K562 (cell line): ENCODE data around the gene CSF2. TPM values are rescaled to one million over a fixed set of nuclear protein-coding genes. Genes with fewer than 3 reads are reported as not detected.

Experiments used
- ATAC-seq: fragments of 200-7000 bp; cut with Tn5 transposase; 3 replicates; pipeline ENCODE4 v1.9.1; 2020; ENCODE audit warnings: moderate library complexity
- BruUV-seq: library from RNA; stranded (reverse); fragments of 400-500 nt; replicated peaks from 2 replicates; lab custom pipeline; 2021; lab: Mats Ljungman, UMichigan
- CTCF ChIA-PET: fragments of 300-600 bp; formaldehyde crosslinking; extraction: SDS; loops from one replicate; lab custom pipeline; 2021; ENCODE audit warnings: low intra/inter-chr PET ratio; lab: Yijun Ruan, JAX
- POLR2A ChIA-PET: fragments of 300-600, 350-650 bp; sonication (Branson Sonifier 250); formaldehyde crosslinking; extraction: SDS; loops from one replicate; lab custom pipeline; 2021; ENCODE audit warnings: antibody characterized with exemption, inconsistent platforms; lab: Yijun Ruan, JAX
- DNase-seq, 4 experiments: peaks; one replicate each; pipeline versions ENCODE4 v3.0.0 to v3.0.0-alpha.2; 2011 to 2018; ENCODE audit warnings: low spot score in 3 of 4, mixed read lengths in 3 of 4; ENCODE audit errors: extremely low read depth in 1 of 4
- FAIRE-seq: peaks from 2 replicates; lab custom pipeline; 2011; peaks lifted over from hg19 to GRCh38; lab: Jason Lieb, UNC
- H2AFZ ChIP-seq: 2 replicates; pipeline ENCODE4 v1.6.0; 2011; ENCODE audit warnings: low read depth, low read length, control low read depth, inconsistent platforms
- H3K27ac ChIP-seq: fragments of 200-600 bp; 3 replicates; pipeline ENCODE4 v1.8.0; 2011; ENCODE audit warnings: low read depth, mild to moderate bottlenecking, control low read depth, inconsistent platforms, low read length, moderate library complexity, mixed read lengths; ENCODE audit errors: extremely low read depth
- H3K27me3 ChIP-seq, 2 experiments: fragments of 300-600 bp in 1 of 2; 2 replicates in 1 of 2; 3 replicates in 1 of 2; pipeline versions ENCODE4 v1.6.0 to v1.8.0; 2011; ENCODE audit warnings: inconsistent platforms in 2 of 2, low read length in 2 of 2, mild to moderate bottlenecking in 1 of 2, mixed read lengths in 1 of 2, moderate library complexity in 1 of 2; ENCODE audit not compliant: control insufficient read depth in 2 of 2, insufficient read depth in 2 of 2
- H3K36me3 ChIP-seq: fragments of 300-600 bp; 3 replicates; pipeline ENCODE4 v1.8.0; 2011; ENCODE audit warnings: mild to moderate bottlenecking, low read length, inconsistent platforms; ENCODE audit not compliant: control insufficient read depth, insufficient read depth
- H3K4me1 ChIP-seq, 2 experiments: fragments of 200-600 bp in 1 of 2; replicated peaks in 1 of 2; 2 replicates in 1 of 2; 3 replicates in 1 of 2; pipeline versions ENCODE4 v1.5.1 to v1.8.0; 2011; ENCODE audit warnings: inconsistent platforms in 2 of 2, low read length in 2 of 2, mild to moderate bottlenecking in 1 of 2, mixed read lengths in 1 of 2, moderate library complexity in 1 of 2; ENCODE audit not compliant: control insufficient read depth in 2 of 2, insufficient read depth in 2 of 2
- H3K4me2 ChIP-seq: 2 replicates; pipeline ENCODE4 v1.6.1; 2011; ENCODE audit warnings: low read length, control low read depth, inconsistent platforms, mixed read lengths; ENCODE audit not compliant: insufficient read depth
- H3K4me3 ChIP-seq: fragments of 200-600 bp; sonication (generic), shearing (Covaris generic); 2 replicates; pipeline ENCODE4 v1.5.1; 2016; ENCODE audit warnings: control low read depth, inconsistent platforms
- H3K79me2 ChIP-seq: fragments of 200-600 bp; 3 replicates; pipeline ENCODE4 v1.8.0; 2011; ENCODE audit warnings: low read length, inconsistent platforms; ENCODE audit not compliant: control insufficient read depth, insufficient read depth
- H3K9ac ChIP-seq, 2 experiments: 2 replicates each; pipeline versions ENCODE4 v1.6.0 to v1.6.1; 2011; ENCODE audit warnings: low read depth in 2 of 2, low read length in 2 of 2, control low read depth in 1 of 2, inconsistent platforms in 1 of 2, mild to moderate bottlenecking in 1 of 2, mixed read lengths in 1 of 2; ENCODE audit not compliant: insufficient read depth in 1 of 2
- H3K9me1 ChIP-seq: one replicate; pipeline ENCODE4 v1.6.0; 2011; ENCODE audit warnings: inconsistent platforms, mild to moderate bottlenecking, low read length, moderate library complexity; ENCODE audit not compliant: control insufficient read depth, insufficient read depth
- H3K9me3 ChIP-seq: replicated peaks from 2 replicates; pipeline ENCODE4 v1.5.1; 2011; ENCODE audit warnings: low read depth, low read length, inconsistent platforms; ENCODE audit not compliant: control insufficient read depth, insufficient read depth
- H4K20me1 ChIP-seq: replicated peaks from 2 replicates; pipeline ENCODE4 v1.6.1; 2011; ENCODE audit warnings: low read length, inconsistent platforms, mixed read lengths; ENCODE audit not compliant: control insufficient read depth, insufficient read depth
- ATF1 ChIP-seq, 2 experiments: fragments of 450-650 bp in 1 of 2; IDR thresholded peaks; 2 replicates each; pipeline ENCODE4 v1.6.1; 2016; ENCODE audit warnings: missing compliant biosample characterization in 1 of 2, missing genetic modification characterization in 1 of 2
- BACH1 ChIP-seq: fragments of 200-800 bp; sonication (Bioruptor generic); IDR thresholded peaks from 2 replicates; pipeline ENCODE4 v1.6.1; 2016; ENCODE audit warnings: missing genetic modification characterization, missing compliant biosample characterization
- KLF6 ChIP-seq: fragments of 250-450 bp; sonication (Bioruptor Pico); IDR thresholded peaks from 2 replicates; pipeline ENCODE4 v1.4.0; 2020; ENCODE audit warnings: mild to moderate bottlenecking, moderate library complexity, borderline replicate concordance
- MED1 ChIP-seq: sonication (generic); formaldehyde crosslinking; IDR thresholded peaks from 2 replicates; pipeline ENCODE4 v1.8.1; 2023; ENCODE audit warnings: missing genetic modification reagents, borderline replicate concordance
- MTA1 ChIP-seq: fragments of 450-650 bp; IDR thresholded peaks from 2 replicates; pipeline ENCODE4 v1.6.1; 2017; ENCODE audit warnings: borderline replicate concordance
- MTA3 ChIP-seq: fragments of 450-650 bp; formaldehyde crosslinking; IDR thresholded peaks from 2 replicates; pipeline ENCODE4 v1.6.1; 2017; ENCODE audit warnings: mild to moderate bottlenecking, borderline replicate concordance
- NEUROD1 ChIP-seq: fragments of 150-350 bp; IDR thresholded peaks from 2 replicates; pipeline ENCODE4 v1.6.1; 2014; ENCODE audit warnings: borderline replicate concordance, low read length, low read depth; ENCODE audit not compliant: partially characterized antibody
- PML ChIP-seq: IDR thresholded peaks from 2 replicates; pipeline ENCODE4 v1.6.1; 2012; ENCODE audit warnings: low read length, inconsistent platforms
- POLR2H ChIP-seq: IDR thresholded peaks from 2 replicates; pipeline ENCODE4 v1.6.1; 2016; ENCODE audit warnings: missing genetic modification characterization, low read depth, mild to moderate bottlenecking, control low read depth, missing compliant biosample characterization, moderate library complexity
- RBBP5 ChIP-seq: fragments of 200-600 bp; sonication (generic); IDR thresholded peaks from 2 replicates; pipeline ENCODE4 v1.6.1; 2012; ENCODE audit warnings: borderline replicate concordance, mild to moderate bottlenecking, low read length, control low read depth, inconsistent platforms; ENCODE audit not compliant: insufficient read depth, poor library complexity, severe bottlenecking
- SIRT6 ChIP-seq: IDR thresholded peaks from one replicate; pipeline ENCODE4 v1.6.1; 2012; ENCODE audit warnings: low read depth, mild to moderate bottlenecking, control low read depth, inconsistent platforms, low read length, moderate library complexity
- ZNF589 ChIP-seq: fragments of 200-800 bp; sonication (Bioruptor generic); IDR thresholded peaks from 2 replicates; pipeline ENCODE4 v1.6.1; 2016; ENCODE audit warnings: low read depth, missing genetic modification characterization, missing compliant biosample characterization
- WGBS: fragments of 100-300 bp; shearing (Covaris generic); methylation state at CpG from one replicate; pipeline ENCODE4 v1.1.6; 2016; ENCODE audit warnings: low coverage, mixed read lengths; ENCODE audit not compliant: insufficient coverage; ENCODE audit errors: missing lambda C conversion rate; 5-methylcytosine and 5-hydroxymethylcytosine counted together
- in situ Hi-C: fragments of 300-500 bp; cut with MboI; formaldehyde crosslinking; loops from 4 replicates; pipeline ENCODE4 v1.15.0; 2018; ENCODE audit warnings: inconsistent platforms, mixed read lengths
- intact Hi-C: fragments of 100-400 bp; cut with micrococcal nuclease; formaldehyde crosslinking; loops from 2 replicates; pipeline ENCODE4 v1.14.2; 2022
- polyA plus RNA-seq, 8 experiments: library from polyadenylated mRNA; depleted of rRNA in 4 of 8; stranded (reverse) in 5 of 8; unstranded in 3 of 8; fragments of >200 nt; fragmentation: Nextera tagmentation in 2 of 8; fragmentation: Illumina TruSeq in 1 of 8; extraction: Ambion mirVana in 2 of 8; extraction: Trizol in 1 of 8; gene quantifications; 2 replicates each; pipeline versions ENCODE4 v1.2.1 to v1.2.3, GENCODE V29; 2011 to 2014; ENCODE audit warnings: inconsistent platforms in 1 of 8, missing spikeins in 1 of 8
- total RNA-seq, 7 experiments: library from RNA; depleted of rRNA in 6 of 7; stranded (reverse); fragments of >200 nt in 6 of 7; fragmentation: Illumina TruSeq in 2 of 7; extraction: Trizol in 2 of 7; gene quantifications; 2 replicates each; pipeline versions ENCODE4 v1.2.1 to v1.2.3, GENCODE V29; 2011 to 2021; ENCODE audit warnings: low replicate concordance in 1 of 7
- TF ChIP-seq, protein P1 (sequence below): IDR thresholded peaks from 2 replicates; pipeline ENCODE4 v1.6.1; 2011; ENCODE audit not compliant: insufficient read length; ENCODE audit errors: extremely low read depth
- TF ChIP-seq, protein P2 (sequence below): fragments of 250-450 bp; sonication (Bioruptor Pico); IDR thresholded peaks from 2 replicates; pipeline ENCODE4 v1.4.0; 2020; ENCODE audit warnings: mild to moderate bottlenecking, moderate library complexity
- TF ChIP-seq, protein P3 (sequence below): fragments of 450-650 bp; IDR thresholded peaks from 2 replicates; pipeline ENCODE4 v1.6.1; 2016; ENCODE audit warnings: borderline replicate concordance
- TF ChIP-seq, protein P4 (sequence below): fragments of 450-650 bp; conservative IDR thresholded peaks from 2 replicates; pipeline ENCODE4 v1.6.1; 2016; ENCODE audit warnings: missing genetic modification characterization, low read depth, mild to moderate bottlenecking, missing compliant biosample characterization, moderate library complexity

The CSF2 gene
- total and polyA plus RNA-seq, 9 of the 15 experiments (the other 6 are each of a cell fraction or from before 2014, with no cell fraction given): 0.25 to 0.29 TPM; not detected in 7

DNA sequence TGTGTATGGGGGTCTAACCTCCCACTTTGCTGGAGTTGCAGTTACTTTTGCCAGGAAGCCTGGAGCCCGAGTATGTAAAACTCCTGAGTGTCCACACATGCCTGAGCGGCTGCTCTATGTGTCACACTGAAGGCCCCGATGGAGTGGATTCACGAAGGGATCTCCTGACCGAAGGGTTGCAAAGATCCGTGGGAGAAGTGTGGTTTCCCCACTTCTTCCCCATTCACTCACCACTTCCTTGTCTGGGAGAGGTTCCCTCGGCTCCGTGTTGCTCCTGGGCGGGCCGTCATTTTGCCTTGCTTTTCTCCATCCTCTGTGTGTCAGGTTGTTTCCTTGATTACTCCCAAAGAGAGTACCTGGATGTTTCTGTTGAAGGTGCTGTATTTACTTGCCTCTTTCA lies 29.4 kb upstream of the CSF2 start (continued):
- TF ChIP-seq, protein P1, sequence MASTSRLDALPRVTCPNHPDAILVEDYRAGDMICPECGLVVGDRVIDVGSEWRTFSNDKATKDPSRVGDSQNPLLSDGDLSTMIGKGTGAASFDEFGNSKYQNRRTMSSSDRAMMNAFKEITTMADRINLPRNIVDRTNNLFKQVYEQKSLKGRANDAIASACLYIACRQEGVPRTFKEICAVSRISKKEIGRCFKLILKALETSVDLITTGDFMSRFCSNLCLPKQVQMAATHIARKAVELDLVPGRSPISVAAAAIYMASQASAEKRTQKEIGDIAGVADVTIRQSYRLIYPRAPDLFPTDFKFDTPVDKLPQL: no peak
- no peak for TF ChIP-seq POLR2H (tag)
- TF ChIP-seq RBBP5: no peak
- TF ChIP-seq PML: no peak

DNA sequence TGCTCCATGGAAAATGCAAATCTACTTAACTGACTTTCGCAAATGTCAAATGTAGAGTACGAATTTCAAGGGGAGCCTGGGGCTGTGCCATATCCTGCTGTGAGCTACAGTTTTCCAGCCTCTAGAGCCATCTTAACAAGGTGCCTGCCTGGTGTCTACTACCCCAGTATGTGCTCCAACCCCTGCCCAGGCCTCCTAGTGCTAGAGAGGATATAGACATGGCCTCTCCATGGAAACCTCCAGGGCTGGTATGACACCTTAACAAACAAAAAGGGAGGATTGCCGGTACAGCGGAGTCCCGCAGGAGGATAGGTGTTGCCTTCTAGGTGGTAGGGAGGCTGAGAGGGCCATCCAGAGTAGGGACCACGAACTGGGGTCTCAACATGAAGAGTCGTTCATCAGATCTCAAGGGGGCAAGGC lies 26.7 kb upstream of the CSF2 start:
- no peaks in the 10 kb centered on the region for H3K4me1 ChIP-seq
- TF ChIP-seq, protein P2, sequence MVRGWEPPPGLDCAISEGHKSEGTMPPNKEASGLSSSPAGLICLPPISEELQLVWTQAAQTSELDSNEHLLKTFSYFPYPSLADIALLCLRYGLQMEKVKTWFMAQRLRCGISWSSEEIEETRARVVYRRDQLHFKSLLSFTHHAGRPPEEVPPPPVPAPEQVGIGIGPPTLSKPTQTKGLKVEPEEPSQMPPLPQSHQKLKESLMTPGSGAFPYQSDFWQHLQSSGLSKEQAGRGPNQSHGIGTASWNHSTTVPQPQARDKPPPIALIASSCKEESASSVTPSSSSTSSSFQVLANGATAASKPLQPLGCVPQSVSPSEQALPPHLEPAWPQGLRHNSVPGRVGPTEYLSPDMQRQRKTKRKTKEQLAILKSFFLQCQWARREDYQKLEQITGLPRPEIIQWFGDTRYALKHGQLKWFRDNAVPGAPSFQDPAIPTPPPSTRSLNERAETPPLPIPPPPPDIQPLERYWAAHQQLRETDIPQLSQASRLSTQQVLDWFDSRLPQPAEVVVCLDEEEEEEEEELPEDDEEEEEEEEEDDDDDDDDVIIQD (CRISPR knock-in tag): no peak
- TF ChIP-seq MTA3 (no peak), ATF1 (CRISPR knock-in tag; IDR thresholded peaks at IDR 0.05) (no peak), ATF1 (tag; IDR thresholded peaks at IDR 0.05) (no peak), SIRT6 (no peak), KLF6 (no peak), MTA1 (no peak), NEUROD1 (no peak), MED1 (CRISPR knock-in tag) (no peak), BACH1 (tag) (no peak), ZNF589 (CRISPR knock-in tag) (no peak)
- TF ChIP-seq, protein P3, sequence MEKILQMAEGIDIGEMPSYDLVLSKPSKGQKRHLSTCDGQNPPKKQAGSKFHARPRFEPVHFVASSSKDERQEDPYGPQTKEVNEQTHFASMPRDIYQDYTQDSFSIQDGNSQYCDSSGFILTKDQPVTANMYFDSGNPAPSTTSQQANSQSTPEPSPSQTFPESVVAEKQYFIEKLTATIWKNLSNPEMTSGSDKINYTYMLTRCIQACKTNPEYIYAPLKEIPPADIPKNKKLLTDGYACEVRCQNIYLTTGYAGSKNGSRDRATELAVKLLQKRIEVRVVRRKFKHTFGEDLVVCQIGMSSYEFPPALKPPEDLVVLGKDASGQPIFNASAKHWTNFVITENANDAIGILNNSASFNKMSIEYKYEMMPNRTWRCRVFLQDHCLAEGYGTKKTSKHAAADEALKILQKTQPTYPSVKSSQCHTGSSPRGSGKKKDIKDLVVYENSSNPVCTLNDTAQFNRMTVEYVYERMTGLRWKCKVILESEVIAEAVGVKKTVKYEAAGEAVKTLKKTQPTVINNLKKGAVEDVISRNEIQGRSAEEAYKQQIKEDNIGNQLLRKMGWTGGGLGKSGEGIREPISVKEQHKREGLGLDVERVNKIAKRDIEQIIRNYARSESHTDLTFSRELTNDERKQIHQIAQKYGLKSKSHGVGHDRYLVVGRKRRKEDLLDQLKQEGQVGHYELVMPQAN: no peak
- TF ChIP-seq, protein P4, sequence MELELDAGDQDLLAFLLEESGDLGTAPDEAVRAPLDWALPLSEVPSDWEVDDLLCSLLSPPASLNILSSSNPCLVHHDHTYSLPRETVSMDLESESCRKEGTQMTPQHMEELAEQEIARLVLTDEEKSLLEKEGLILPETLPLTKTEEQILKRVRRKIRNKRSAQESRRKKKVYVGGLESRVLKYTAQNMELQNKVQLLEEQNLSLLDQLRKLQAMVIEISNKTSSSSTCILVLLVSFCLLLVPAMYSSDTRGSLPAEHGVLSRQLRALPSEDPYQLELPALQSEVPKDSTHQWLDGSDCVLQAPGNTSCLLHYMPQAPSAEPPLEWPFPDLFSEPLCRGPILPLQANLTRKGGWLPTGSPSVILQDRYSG (tag): no peak

More for the DNA sequence above, 26.7 kb upstream of the CSF2 start:
- no peaks in the 10 kb centered on the region for H3K36me3 ChIP-seq
- WGBS: 29% methylated on average over 7 of the region's 7 CpGs
- no peak overlapping the region for H3K9ac ChIP-seq
- no peak overlapping the region for H2AFZ ChIP-seq
- no peak overlapping the region for H3K27ac ChIP-seq
- H3K4me2 ChIP-seq: no peak overlapping the region
- BruUV-seq: no TSS peak
- DNase-seq: no peak
- in situ Hi-C loops (no loop called here), intact Hi-C loops (no loop called here)
- ChIA-PET POLR2A (no interaction called here), CTCF (no interaction called here)
- H3K4me3 ChIP-seq: no peak overlapping the region
- FAIRE-seq: no peak
- H3K79me2 ChIP-seq: no peaks in the 10 kb centered on the region
- peaks cover 6 to 45% of the 10 kb centered on the region in 2 experiments for H3K27me3 ChIP-seq
- no peaks in the 10 kb centered on the region for H3K9me1 ChIP-seq
- no peak for ATAC-seq
- H4K20me1 ChIP-seq: no peaks in the 10 kb centered on the region
- no peaks in the 10 kb centered on the region for H3K9me3 ChIP-seq
